Breast epithelium (tissue), 4 donors: ENCODE measurements around the gene RIPOR1. TPM values are rescaled to one million over a fixed set of nuclear protein-coding genes. Genes with fewer than 3 reads are reported as not detected.

Source experiments
- DNase-seq, 2 donors: peaks; one replicate each; pipeline ENCODE4 v3.0.0-alpha.2; 2019; ENCODE audit warnings: low spot score in 2 of 2
- H3K27ac ChIP-seq, 2 donors: fragments of 200-600 bp; sonication (generic) in 1 of 2; one replicate each; pipeline ENCODE4 v1.5.1; 2016 to 2019; ENCODE audit warnings: mild to moderate bottlenecking in 1 of 2
- H3K27me3 ChIP-seq, 2 donors: fragments of 200-600 bp; sonication (generic) in 1 of 2; one replicate each; pipeline versions ENCODE4 v1.5.1 to v1.6.0; 2017 to 2019; ENCODE audit warnings: control low read depth in 1 of 2, mild to moderate bottlenecking in 1 of 2
- H3K36me3 ChIP-seq: fragments of 200-600 bp; one replicate; pipeline ENCODE4 v1.5.1; 2019
- H3K4me1 ChIP-seq, 2 donors: fragments of 200-600 bp; sonication (generic); one replicate each; pipeline ENCODE4 v1.5.1; 2016 to 2019; ENCODE audit warnings: control low read depth in 1 of 2
- H3K4me3 ChIP-seq, 3 donors: fragments of 200-600 bp; sonication (generic); 1 replicate in 2 of 3; 2 replicates in 1 of 3; pipeline ENCODE4 v1.5.1; 2016 to 2019; ENCODE audit warnings: mild to moderate bottlenecking in 3 of 3, moderate library complexity in 2 of 3
- H3K9me3 ChIP-seq, 2 donors: fragments of 200-600 bp; sonication (generic) in 1 of 2; one replicate each; pipeline ENCODE4 v1.5.1; 2016 to 2019; ENCODE audit warnings: control low read depth in 1 of 2
- POLR2A ChIP-seq: fragments of 450-650 bp; IDR thresholded peaks from one replicate; pipeline ENCODE4 v1.6.1; 2016; ENCODE audit warnings: antibody characterized with exemption, mild to moderate bottlenecking, moderate library complexity
- POLR2AphosphoS5 ChIP-seq, 3 donors: sonication (generic); formaldehyde crosslinking; IDR thresholded peaks; one replicate each; pipeline ENCODE4 v1.6.1; 2017; ENCODE audit warnings: antibody characterized with exemption in 3 of 3
- intact Hi-C: fragments of 100-400 bp; cut with DNase I; formaldehyde crosslinking; loops from one replicate; pipeline ENCODE4 v1.15.1; 2023; ENCODE audit warnings: low total_unique reads
- total RNA-seq, 3 donors: library from RNA; depleted of rRNA; stranded (reverse); fragments of >200 nt; gene quantifications; one replicate each; pipeline ENCODE4 v1.1.0, GENCODE V29; 2016
- TF ChIP-seq, protein P1 (sequence below), 3 donors: fragments of 450-650 bp; IDR thresholded peaks; one replicate each; pipeline ENCODE4 v1.5.1; 2016 to 2017; ENCODE audit warnings: antibody characterized with exemption in 3 of 3, mild to moderate bottlenecking in 3 of 3, moderate library complexity in 3 of 3

The RIPOR1 gene
- total RNA-seq, 3 donors from 2014 or later = 32.0 to 50.5 (median 33.4) TPM

DNA sequence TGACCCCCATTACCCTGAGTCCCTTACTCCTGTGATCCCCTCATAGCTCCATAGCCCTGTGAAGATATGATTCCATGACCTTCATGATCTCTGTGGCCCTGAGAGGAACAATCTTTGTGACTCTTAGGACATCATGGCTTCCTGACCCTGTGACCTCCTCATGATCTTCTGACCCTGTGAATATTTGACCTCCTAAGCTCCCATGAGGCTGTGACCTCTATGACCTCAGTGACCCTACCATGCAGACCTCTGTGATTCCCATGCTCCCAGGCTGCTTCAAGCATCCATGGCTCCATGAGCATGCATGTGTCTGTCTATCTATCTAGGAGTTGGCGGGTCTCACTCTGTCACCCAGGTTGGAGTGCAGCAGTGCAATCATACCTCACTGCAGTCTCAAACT, 12.1 kb downstream of the RIPOR1 start:
- DNase-seq = no peak
- no peak overlapping the region for H3K4me3 ChIP-seq
- no peak overlapping the region for H3K27ac ChIP-seq
- H3K4me1 ChIP-seq = peaks cover 3 to 12% of the 10 kb centered on the region in 2 donors
- H3K27me3 ChIP-seq = no peaks in the 10 kb centered on the region
- no peaks in the 10 kb centered on the region for H3K36me3 ChIP-seq
- no peaks in the 10 kb centered on the region for H3K9me3 ChIP-seq
- TF ChIP-seq POLR2A (no peak), POLR2AphosphoS5 (IDR thresholded peaks at IDR 0.05) (no peak)
- TF ChIP-seq, protein P1, sequence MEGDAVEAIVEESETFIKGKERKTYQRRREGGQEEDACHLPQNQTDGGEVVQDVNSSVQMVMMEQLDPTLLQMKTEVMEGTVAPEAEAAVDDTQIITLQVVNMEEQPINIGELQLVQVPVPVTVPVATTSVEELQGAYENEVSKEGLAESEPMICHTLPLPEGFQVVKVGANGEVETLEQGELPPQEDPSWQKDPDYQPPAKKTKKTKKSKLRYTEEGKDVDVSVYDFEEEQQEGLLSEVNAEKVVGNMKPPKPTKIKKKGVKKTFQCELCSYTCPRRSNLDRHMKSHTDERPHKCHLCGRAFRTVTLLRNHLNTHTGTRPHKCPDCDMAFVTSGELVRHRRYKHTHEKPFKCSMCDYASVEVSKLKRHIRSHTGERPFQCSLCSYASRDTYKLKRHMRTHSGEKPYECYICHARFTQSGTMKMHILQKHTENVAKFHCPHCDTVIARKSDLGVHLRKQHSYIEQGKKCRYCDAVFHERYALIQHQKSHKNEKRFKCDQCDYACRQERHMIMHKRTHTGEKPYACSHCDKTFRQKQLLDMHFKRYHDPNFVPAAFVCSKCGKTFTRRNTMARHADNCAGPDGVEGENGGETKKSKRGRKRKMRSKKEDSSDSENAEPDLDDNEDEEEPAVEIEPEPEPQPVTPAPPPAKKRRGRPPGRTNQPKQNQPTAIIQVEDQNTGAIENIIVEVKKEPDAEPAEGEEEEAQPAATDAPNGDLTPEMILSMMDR (IDR thresholded peaks at IDR 0.05) = no peak
- intact Hi-C loops = no loop called here

DNA sequence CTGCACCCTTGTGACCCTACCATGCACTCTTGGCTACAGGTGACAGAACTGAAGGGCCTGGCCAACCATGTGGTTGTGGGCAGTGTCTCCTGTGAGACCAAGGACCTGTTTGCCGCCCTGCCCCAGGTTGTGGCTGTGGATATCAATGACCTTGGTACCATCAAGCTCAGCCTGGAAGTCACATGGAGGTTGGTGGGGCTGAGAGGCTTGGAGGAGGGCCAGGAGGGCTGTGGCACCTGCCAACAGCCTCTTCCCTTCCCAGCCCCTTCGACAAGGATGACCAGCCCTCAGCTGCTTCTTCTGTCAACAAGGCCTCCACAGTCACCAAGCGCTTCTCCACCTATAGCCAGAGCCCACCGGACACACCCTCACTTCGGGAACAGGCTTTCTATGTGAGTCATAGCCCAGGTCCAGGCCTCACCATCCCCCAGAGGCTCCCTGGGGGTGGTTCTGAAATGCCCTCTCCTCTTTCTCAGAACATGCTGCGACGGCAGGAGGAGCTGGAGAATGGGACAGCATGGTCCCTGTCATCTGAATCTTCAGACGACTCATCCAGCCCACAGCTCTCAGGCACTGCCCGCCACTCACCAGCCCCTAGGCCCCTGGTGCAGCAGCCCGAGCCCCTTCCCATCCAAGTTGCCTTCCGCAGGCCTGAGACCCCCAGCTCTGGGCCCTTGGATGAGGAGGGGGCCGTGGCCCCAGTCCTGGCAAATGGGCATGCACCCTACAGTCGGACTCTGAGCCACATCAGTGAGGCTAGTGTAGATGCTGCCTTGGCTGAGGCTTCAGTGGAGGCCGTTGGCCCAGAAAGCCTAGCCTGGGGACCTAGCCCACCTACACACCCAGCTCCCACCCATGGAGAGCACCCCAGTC, 13.0 kb downstream of the RIPOR1 start:
- no peak overlapping the region for H3K4me3 ChIP-seq
- no peak for TF ChIP-seq POLR2A
- TF ChIP-seq, protein P1 (IDR thresholded peaks at IDR 0.05) = no peak
- TF ChIP-seq POLR2AphosphoS5 (IDR thresholded peaks at IDR 0.05) = no peak
- peaks cover 3 to 12% of the 10 kb centered on the region in 2 donors for H3K4me1 ChIP-seq
- intact Hi-C loops = no loop called here
- H3K27me3 ChIP-seq = no peaks in the 10 kb centered on the region
- H3K36me3 ChIP-seq = no peaks in the 10 kb centered on the region
- DNase-seq = no peak
- H3K9me3 ChIP-seq = no peaks in the 10 kb centered on the region
- H3K27ac ChIP-seq = no peak overlapping the region

DNA sequence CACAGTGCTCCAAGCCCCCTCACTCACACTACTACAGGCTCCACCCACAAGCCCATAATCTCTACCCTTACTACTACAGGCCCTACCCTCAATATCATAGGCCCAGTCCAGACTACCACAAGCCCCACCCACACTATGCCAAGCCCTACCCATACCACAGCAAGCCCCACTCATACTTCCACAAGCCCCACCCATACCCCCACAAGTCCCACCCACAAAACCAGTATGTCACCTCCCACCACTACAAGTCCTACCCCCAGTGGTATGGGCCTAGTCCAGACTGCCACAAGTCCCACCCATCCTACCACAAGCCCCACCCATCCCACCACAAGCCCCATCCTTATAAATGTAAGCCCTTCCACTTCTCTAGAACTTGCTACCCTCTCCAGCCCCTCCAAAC, 13.8 kb downstream of the RIPOR1 start:
- no peak overlapping the region for H3K4me3 ChIP-seq
- intact Hi-C loops = no loop called here
- no peaks in the 10 kb centered on the region for H3K9me3 ChIP-seq
- H3K27ac ChIP-seq = peak overlapping the region in 1 of 2 donors; percentile 19
- no peaks in the 10 kb centered on the region for H3K36me3 ChIP-seq
- H3K27me3 ChIP-seq = no peaks in the 10 kb centered on the region
- TF ChIP-seq, protein P1 (IDR thresholded peaks at IDR 0.05) = no peak
- no peak for TF ChIP-seq POLR2AphosphoS5 (IDR thresholded peaks at IDR 0.05)
- TF ChIP-seq POLR2A = no peak
- peaks cover 3 to 12% of the 10 kb centered on the region in 2 donors for H3K4me1 ChIP-seq
- no peak for DNase-seq

DNA sequence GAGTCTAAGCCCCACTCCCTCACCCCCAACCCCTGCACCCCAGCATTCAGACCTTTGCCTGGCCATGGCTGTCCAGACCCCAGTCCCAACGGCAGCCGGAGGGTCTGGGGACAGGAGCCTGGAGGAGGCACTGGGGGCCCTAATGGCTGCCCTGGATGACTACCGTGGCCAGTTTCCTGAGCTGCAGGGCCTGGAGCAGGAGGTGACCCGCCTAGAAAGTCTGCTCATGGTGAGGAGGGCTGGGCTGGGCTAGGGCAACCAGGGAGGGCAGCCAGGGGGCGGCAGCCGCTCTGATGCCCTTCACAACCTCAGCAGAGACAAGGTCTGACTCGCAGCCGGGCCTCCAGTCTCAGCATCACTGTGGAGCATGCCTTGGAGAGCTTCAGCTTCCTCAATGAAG, 14.4 kb downstream of the RIPOR1 start:
- Histone ChIP-seq H3K9me3 (no peaks in the 10 kb centered on the region), H3K4me1 (peaks cover 3 to 12% of the 10 kb centered on the region in 2 donors), H3K36me3 (no peaks in the 10 kb centered on the region), H3K4me3 (no peak overlapping the region), H3K27me3 (no peaks in the 10 kb centered on the region), H3K27ac (peak overlapping the region in 1 of 2 donors; percentile 19)
- TF ChIP-seq POLR2AphosphoS5 (IDR thresholded peaks at IDR 0.05) (no peak), POLR2A (no peak)
- TF ChIP-seq, protein P1 (IDR thresholded peaks at IDR 0.05) = no peak
- intact Hi-C loops = no loop called here
- DNase-seq = no peak

DNA sequence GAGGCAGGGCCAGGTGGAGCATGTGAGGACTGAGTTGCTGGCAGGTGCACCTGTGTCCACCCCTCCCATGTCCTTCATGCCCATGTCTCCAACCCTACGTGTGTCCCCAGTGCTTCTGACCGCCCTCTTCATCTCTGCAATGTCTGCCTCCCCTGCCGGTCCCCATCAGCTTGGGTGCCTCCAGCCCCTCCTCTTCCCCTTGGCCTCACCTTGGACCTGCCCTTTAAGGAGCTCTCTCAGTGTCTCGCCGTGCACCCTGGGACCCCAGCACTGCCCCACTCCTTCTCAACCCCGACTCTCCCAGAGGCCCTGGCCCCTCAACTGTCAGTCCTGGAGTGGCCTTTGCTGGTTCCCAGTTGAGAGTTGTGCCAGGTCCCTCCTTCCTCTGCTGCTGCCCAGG, 15.0 kb downstream of the RIPOR1 start:
- no peak for DNase-seq
- intact Hi-C loops = no loop called here
- no peak for TF ChIP-seq POLR2AphosphoS5 (IDR thresholded peaks at IDR 0.05)
- TF ChIP-seq POLR2A = no peak
- peaks cover under 1 to 10% of the 10 kb centered on the region in 2 donors for H3K4me1 ChIP-seq
- H3K4me3 ChIP-seq = no peak overlapping the region
- H3K27me3 ChIP-seq = no peaks in the 10 kb centered on the region
- no peaks in the 10 kb centered on the region for H3K9me3 ChIP-seq
- no peak overlapping the region for H3K27ac ChIP-seq
- H3K36me3 ChIP-seq = no peaks in the 10 kb centered on the region
